Esophagus muscularis mucosa (tissue), 4 donors: ENCODE data around the gene PCDH18. TPM values are rescaled to one million over a fixed set of nuclear protein-coding genes. Genes with fewer than 3 reads are reported as not detected.
"Not testable (repeated sequence)": the region's sequence is repeated elsewhere in the genome, so short reads cannot be mapped to it uniquely, and the experiment has no call there.

Source experiments
- DNase-seq: peaks from one replicate; pipeline ENCODE4 v3.0.0-alpha.2; 2017; ENCODE audit errors: extremely low spot score
- H3K27ac ChIP-seq, 4 donors: fragments of 200-600 bp; sonication (generic); replicated peaks in 1 of 4; 1 replicate in 3 of 4; 2 replicates in 1 of 4; pipeline ENCODE4 v1.5.1; 2016 to 2019; ENCODE audit warnings: mild to moderate bottlenecking in 1 of 4
- H3K27me3 ChIP-seq, 4 donors: fragments of 200-600 bp; sonication (generic); one replicate each; pipeline versions ENCODE4 v1.5.1 to v1.6.0; 2016 to 2019
- H3K36me3 ChIP-seq, 4 donors: fragments of 200-600 bp; sonication (generic); one replicate each; pipeline ENCODE4 v1.5.1; 2016 to 2019
- H3K4me1 ChIP-seq, 4 donors: fragments of 200-600 bp; sonication (generic); one replicate each; pipeline ENCODE4 v1.5.1; 2016 to 2019
- H3K4me3 ChIP-seq, 4 donors: fragments of 200-600 bp; sonication (generic); 1 replicate in 2 of 4; 2 replicates in 2 of 4; pipeline ENCODE4 v1.5.1; 2016 to 2019; ENCODE audit warnings: mild to moderate bottlenecking in 4 of 4, moderate library complexity in 1 of 4
- H3K9me3 ChIP-seq, 4 donors: fragments of 200-600 bp; sonication (generic); 1 replicate in 3 of 4; 2 replicates in 1 of 4; pipeline ENCODE4 v1.5.1; 2016 to 2019
- EP300 ChIP-seq: sonication (generic); formaldehyde crosslinking; IDR thresholded peaks from one replicate; pipeline ENCODE4 v1.6.1; 2017; ENCODE audit warnings: antibody characterized with exemption
- POLR2A ChIP-seq: fragments of 450-650 bp; IDR thresholded peaks from one replicate; pipeline ENCODE4 v1.6.1; 2017; ENCODE audit warnings: antibody characterized with exemption, moderate library complexity, mild to moderate bottlenecking, low read depth
- POLR2AphosphoS5 ChIP-seq, 2 donors: sonication (generic); formaldehyde crosslinking; IDR thresholded peaks; one replicate each; pipeline ENCODE4 v1.6.1; 2017; ENCODE audit warnings: antibody characterized with exemption in 2 of 2
- WGBS: methylation state at CpG from one replicate; pipeline ENCODE4 v1.1.5; 2018; 5-methylcytosine and 5-hydroxymethylcytosine counted together
- intact Hi-C: fragments of 100-400 bp; cut with DNase I; formaldehyde crosslinking; loops from one replicate; pipeline ENCODE4 v1.15.1; 2023
- total RNA-seq, 4 donors: library from RNA; depleted of rRNA; stranded (reverse); fragments of >200 nt; gene quantifications; one replicate each; pipeline versions ENCODE4 v1.1.0 to v1.2.1, GENCODE V29; 2016
- TF ChIP-seq, protein P1 (sequence below), 3 experiments: fragments of 200-600 bp in 2 of 3; fragments of 450-650 bp in 1 of 3; sonication (generic) in 2 of 3; IDR thresholded peaks; one replicate each; pipeline ENCODE4 v1.5.1; 2017 to 2019; ENCODE audit warnings: antibody characterized with exemption in 3 of 3, mild to moderate bottlenecking in 2 of 3, moderate library complexity in 1 of 3

PCDH18 gene
- total RNA-seq, 4 donors from 2014 or later, result 38.3 to 62.1 (median 51.0) TPM

DNA sequence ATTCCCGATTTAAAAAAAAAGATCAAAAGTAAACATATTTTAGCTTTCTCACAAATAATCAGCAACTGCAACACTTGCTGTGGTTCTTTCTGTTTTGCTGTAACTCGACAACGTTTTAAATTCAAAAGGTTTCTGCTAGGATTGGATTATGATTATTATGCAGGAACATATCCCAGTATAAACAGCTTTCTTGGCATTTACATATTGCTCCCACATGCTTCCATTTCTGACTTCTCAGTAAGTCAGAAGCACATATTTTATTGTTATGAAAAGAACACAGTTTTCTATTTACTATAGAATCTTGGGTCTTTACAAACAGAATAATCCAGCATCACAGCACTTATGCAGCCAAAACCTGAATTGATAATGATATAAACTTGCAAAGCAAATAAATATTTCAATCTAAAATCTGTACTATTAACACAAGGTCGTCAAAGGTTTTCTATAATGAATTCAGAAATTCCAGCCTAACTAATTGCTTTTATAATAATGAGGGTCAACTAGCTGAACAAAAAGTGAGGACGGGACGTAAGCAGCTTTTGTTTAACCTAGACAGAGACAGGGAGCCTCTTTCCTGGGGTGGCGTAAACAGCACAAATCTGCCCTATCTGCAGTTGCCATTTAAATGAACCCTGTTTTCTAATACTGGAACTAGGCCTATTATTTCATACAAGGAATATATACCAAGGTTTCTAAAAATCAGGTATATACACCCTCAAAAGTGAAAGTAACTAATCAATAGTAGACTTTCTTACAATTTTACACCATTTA is 9.8 kb upstream of the PCDH18 start:
- Histone ChIP-seq H3K27ac (peak overlapping the region; percentile 45 to 60 (median 54)), H3K4me1 (peaks cover 3 to 48% (median 36%) of the 10 kb centered on the region in 4 donors), H3K27me3 (no peaks in the 10 kb centered on the region), H3K9me3 (no peaks in the 10 kb centered on the region), H3K36me3 (no peaks in the 10 kb centered on the region), H3K4me3 (peak overlapping the region; percentile 20 to 50 (median 36))
- 32% methylated on average over 7 of the region's 7 CpGs for WGBS
- no peak for TF ChIP-seq POLR2AphosphoS5 (IDR thresholded peaks at IDR 0.05)
- TF ChIP-seq, protein P1, sequence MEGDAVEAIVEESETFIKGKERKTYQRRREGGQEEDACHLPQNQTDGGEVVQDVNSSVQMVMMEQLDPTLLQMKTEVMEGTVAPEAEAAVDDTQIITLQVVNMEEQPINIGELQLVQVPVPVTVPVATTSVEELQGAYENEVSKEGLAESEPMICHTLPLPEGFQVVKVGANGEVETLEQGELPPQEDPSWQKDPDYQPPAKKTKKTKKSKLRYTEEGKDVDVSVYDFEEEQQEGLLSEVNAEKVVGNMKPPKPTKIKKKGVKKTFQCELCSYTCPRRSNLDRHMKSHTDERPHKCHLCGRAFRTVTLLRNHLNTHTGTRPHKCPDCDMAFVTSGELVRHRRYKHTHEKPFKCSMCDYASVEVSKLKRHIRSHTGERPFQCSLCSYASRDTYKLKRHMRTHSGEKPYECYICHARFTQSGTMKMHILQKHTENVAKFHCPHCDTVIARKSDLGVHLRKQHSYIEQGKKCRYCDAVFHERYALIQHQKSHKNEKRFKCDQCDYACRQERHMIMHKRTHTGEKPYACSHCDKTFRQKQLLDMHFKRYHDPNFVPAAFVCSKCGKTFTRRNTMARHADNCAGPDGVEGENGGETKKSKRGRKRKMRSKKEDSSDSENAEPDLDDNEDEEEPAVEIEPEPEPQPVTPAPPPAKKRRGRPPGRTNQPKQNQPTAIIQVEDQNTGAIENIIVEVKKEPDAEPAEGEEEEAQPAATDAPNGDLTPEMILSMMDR (IDR thresholded peaks at IDR 0.05), result no peak
- no peak for TF ChIP-seq POLR2A
- TF ChIP-seq EP300, result no peak
- intact Hi-C loops, result no loop called here
- DNase-seq, result no peak

- peaks cover 3 to 48% (median 36%) of the 10 kb centered on the region in 4 donors for H3K4me1 ChIP-seq
- H3K9me3 ChIP-seq, result peaks cover 0 to 2% (median 0%) of the 10 kb centered on the region in 4 donors
- H3K27ac ChIP-seq, result peak overlapping the region in 2 of 4 donors; percentile 4 to 60
- no peak for DNase-seq
- TF ChIP-seq, protein P1 (IDR thresholded peaks at IDR 0.05), result no peak
- no peak for TF ChIP-seq POLR2A
- H3K27me3 ChIP-seq, result no peaks in the 10 kb centered on the region
- H3K4me3 ChIP-seq, result no peak overlapping the region
- 68% methylated on average over 3 of the region's 3 CpGs for WGBS
- intact Hi-C loops, result no loop called here
- H3K36me3 ChIP-seq, result no peaks in the 10 kb centered on the region
Observed at GRCh38 chr4:137541181-137541580, 8.9 kb upstream of the PCDH18 start.

GRCh38 chr4:137540356-137540755 is 8.1 kb upstream of the PCDH18 start:
- H3K4me3 ChIP-seq, result no peak overlapping the region

GRCh38 chr4:137538526-137538925 is 6.2 kb upstream of the PCDH18 start:
- H3K4me3 ChIP-seq, result no peak overlapping the region
- TF ChIP-seq EP300, result no peak
- TF ChIP-seq POLR2A, result no peak
- no peak for TF ChIP-seq POLR2AphosphoS5 (IDR thresholded peaks at IDR 0.05)
- TF ChIP-seq, protein P1 (IDR thresholded peaks at IDR 0.05), result no peak
- peaks cover 0 to 7% (median 0%) of the 10 kb centered on the region in 4 donors for H3K9me3 ChIP-seq
- no peaks in the 10 kb centered on the region for H3K36me3 ChIP-seq
- DNase-seq, result no peak
- intact Hi-C loops, result no loop called here
- H3K4me1 ChIP-seq, result peaks cover 0 to 33% (median 26%) of the 10 kb centered on the region in 4 donors
- no peak overlapping the region for H3K27ac ChIP-seq
- 50% methylated on average over 4 of the region's 4 CpGs for WGBS
- no peaks in the 10 kb centered on the region for H3K27me3 ChIP-seq

More at GRCh38 chr4:137540356-137540755, 8.1 kb upstream of the PCDH18 start:
- intact Hi-C loops, result no loop called here
- Histone ChIP-seq H3K27me3 (no peaks in the 10 kb centered on the region), H3K36me3 (no peaks in the 10 kb centered on the region), H3K27ac (no peak overlapping the region), H3K9me3 (peaks cover 0 to 7% (median 0%) of the 10 kb centered on the region in 4 donors), H3K4me1 (peaks cover 0 to 41% (median 33%) of the 10 kb centered on the region in 4 donors)
- TF ChIP-seq, protein P1 (IDR thresholded peaks at IDR 0.05), result no peak
- TF ChIP-seq POLR2AphosphoS5 (IDR thresholded peaks at IDR 0.05) (no peak), POLR2A (no peak), EP300 (no peak)
- no peak for DNase-seq

DNA sequence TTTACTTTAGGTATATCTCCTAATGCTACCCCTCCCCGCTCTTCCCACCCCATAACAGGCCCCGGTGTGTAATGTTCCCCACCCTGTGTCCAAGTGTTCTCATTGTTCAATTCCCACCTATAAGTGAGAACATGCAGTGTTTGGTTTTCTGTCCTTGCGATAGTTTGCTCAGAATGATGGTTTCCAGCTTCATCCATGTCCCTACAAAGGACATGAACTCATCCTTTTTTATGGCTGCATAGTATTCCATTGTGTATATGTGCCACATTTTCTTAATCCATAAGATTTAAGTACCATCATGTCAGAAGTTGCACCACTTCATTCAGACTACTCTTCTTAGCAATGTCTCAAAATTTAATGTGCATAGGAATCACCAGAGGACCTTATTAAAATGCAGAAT is 5.5 kb upstream of the PCDH18 start:
- 98% methylated on average over 3 of the region's 3 CpGs for WGBS
- H3K4me1 ChIP-seq, result peaks cover 0 to 33% (median 24%) of the 10 kb centered on the region in 4 donors
- H3K4me3 ChIP-seq, intact Hi-C loops, H3K36me3 ChIP-seq, H3K27me3 ChIP-seq, H3K27ac ChIP-seq, DNase-seq, H3K9me3 ChIP-seq: not testable (repeated sequence)
